ENCODE measurements around the gene MED12L.

DNA sequence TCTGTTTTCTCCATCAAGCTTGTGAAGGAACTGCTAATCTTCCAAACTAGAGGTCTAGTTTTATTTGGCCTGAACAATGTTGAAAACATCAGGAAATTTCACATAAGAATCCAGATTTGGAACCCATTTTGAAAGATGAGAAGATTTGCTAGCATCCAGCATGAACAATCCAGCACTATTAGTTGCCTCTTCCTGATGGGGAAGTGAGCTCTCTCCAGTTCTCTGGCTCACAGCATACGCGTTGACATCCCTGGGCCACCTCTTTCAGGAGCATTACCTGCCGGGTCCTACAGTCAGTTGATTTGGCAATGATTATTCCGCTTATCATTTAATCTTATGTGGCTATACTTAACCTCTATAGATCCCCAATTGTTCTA lies 220.3 kb downstream of the MED12L start:
- no peak for TF ChIP-seq EZH2 (IDR thresholded peaks at IDR 0.05; ENCODE audit: borderline replicate concordance)
- TF ChIP-seq, protein P1, sequence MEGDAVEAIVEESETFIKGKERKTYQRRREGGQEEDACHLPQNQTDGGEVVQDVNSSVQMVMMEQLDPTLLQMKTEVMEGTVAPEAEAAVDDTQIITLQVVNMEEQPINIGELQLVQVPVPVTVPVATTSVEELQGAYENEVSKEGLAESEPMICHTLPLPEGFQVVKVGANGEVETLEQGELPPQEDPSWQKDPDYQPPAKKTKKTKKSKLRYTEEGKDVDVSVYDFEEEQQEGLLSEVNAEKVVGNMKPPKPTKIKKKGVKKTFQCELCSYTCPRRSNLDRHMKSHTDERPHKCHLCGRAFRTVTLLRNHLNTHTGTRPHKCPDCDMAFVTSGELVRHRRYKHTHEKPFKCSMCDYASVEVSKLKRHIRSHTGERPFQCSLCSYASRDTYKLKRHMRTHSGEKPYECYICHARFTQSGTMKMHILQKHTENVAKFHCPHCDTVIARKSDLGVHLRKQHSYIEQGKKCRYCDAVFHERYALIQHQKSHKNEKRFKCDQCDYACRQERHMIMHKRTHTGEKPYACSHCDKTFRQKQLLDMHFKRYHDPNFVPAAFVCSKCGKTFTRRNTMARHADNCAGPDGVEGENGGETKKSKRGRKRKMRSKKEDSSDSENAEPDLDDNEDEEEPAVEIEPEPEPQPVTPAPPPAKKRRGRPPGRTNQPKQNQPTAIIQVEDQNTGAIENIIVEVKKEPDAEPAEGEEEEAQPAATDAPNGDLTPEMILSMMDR (IDR thresholded peaks at IDR 0.05; ENCODE audit: poor library complexity): no peak
